CD4-positive, alpha-beta T cell treated with Interleukin-15 for 4 hours (primary cell): ENCODE results near the gene LINGO4.

ENCODE experiments used
- DNase-seq: peaks from one replicate; pipeline ENCODE4 v3.0.0-alpha.2; 2020; ENCODE audit warnings: low spot score

The LINGO4 gene

GRCh38 chr1:151813271-151813977, 8.2 kb upstream of the LINGO4 start:
- no peak for DNase-seq

- no peak for DNase-seq
Observed at GRCh38 chr1:151811181-151811580, 6.0 kb upstream of the LINGO4 start.

GRCh38 chr1:151809985-151810556, 4.9 kb upstream of the LINGO4 start:
- DNase-seq: no peak

GRCh38 chr1:151809290-151809984, 4.2 kb upstream of the LINGO4 start:
- DNase-seq: no peak

- no peak for DNase-seq
Observed at GRCh38 chr1:151807766-151808165, 2.5 kb upstream of the LINGO4 start.

- no peak for DNase-seq
Observed at GRCh38 chr1:151807131-151807530, 1.9 kb upstream of the LINGO4 start.

GRCh38 chr1:151806170-151806569, 951 bp upstream of the LINGO4 start:
- DNase-seq: no peak

- DNase-seq: no peak
Observed at GRCh38 chr1:151803915-151804314, 1.3 kb downstream of the LINGO4 start.

- no peak for DNase-seq
Observed at GRCh38 chr1:151803164-151803563, 2.1 kb downstream of the LINGO4 start.

- no peak for DNase-seq
Observed at GRCh38 chr1:151802372-151802771, 2.8 kb downstream of the LINGO4 start.

- DNase-seq: no peak
Observed at GRCh38 chr1:151801846-151802245, 3.4 kb downstream of the LINGO4 start.

- DNase-seq: no peak
Observed at GRCh38 chr1:151801310-151801820, 3.9 kb downstream of the LINGO4 start.

GRCh38 chr1:151800830-151801229, 4.4 kb downstream of the LINGO4 start:
- no peak for DNase-seq

- no peak for DNase-seq
Observed at GRCh38 chr1:151799179-151800022, 5.8 kb downstream of the LINGO4 start.

GRCh38 chr1:151798571-151798970, 6.6 kb downstream of the LINGO4 start:
- DNase-seq: no peak

- DNase-seq: no peak
Observed at GRCh38 chr1:151790940-151791651, 14.1 kb downstream of the LINGO4 start.

- DNase-seq: peak; percentile 99
Observed at GRCh38 chr1:151790071-151790939, 14.9 kb downstream of the LINGO4 start, which contains the start of gene TDRKH. Gene TDRKH (minus strand): TSS chr1:151790500. CDS start chr1:151783022, 7,478 bp downstream.

GRCh38 chr1:151787689-151788088, 17.5 kb downstream of the LINGO4 start:
- DNase-seq: no peak

GRCh38 chr1:151783796-151784195, 21.4 kb downstream of the LINGO4 start:
- no peak for DNase-seq

- DNase-seq: no peak
Observed at GRCh38 chr1:151782741-151783140, 22.5 kb downstream of the LINGO4 start.
